Measurements from ENCODE around the gene SMOC1. TPM values are rescaled to one million over a fixed set of nuclear protein-coding genes. Genes with fewer than 3 reads are reported as not detected.

Gene SMOC1
- total and polyA plus RNA-seq, 2 experiments from 2014 or later = 0.70 to 3.5 TPM

GRCh38 chr14:70013271-70013873 is 134.2 kb downstream of the SMOC1 start:
- DNase-seq = peak; percentile 34
- Histone ChIP-seq H3K4me2 (ENCODE audit: unreplicated experiment) (no peak overlapping the region), H3K9me2 (ENCODE audit: insufficient read depth) (no peaks in the 10 kb centered on the region), H3K79me2 (ENCODE audit: insufficient read depth) (no peaks in the 10 kb centered on the region), H3K9me3 (ENCODE audit: low read depth) (no peaks in the 10 kb centered on the region), H3F3A (ENCODE audit: insufficient read depth) (no peaks in the 10 kb centered on the region), H4K20me1 (ENCODE audit: insufficient read depth) (no peaks in the 10 kb centered on the region), H3K4me3 (no peak overlapping the region), H3K9ac (no peak overlapping the region), H3K27ac (no peak overlapping the region), H3K27me3 (replicated peaks; ENCODE audit: insufficient read depth) (no peaks in the 10 kb centered on the region), H3K36me3 (ENCODE audit: low read depth) (no peaks in the 10 kb centered on the region), H3K4me1 (ENCODE audit: insufficient read depth) (0 out of 2 replicates have a peak, but pooled peaks cover 1% of the 10 kb centered on the region), H2AFZ (no peak overlapping the region)
- in situ Hi-C loops (cut with MboI) = no loop called here
- 41 to 42% methylated on average over 2 of the region's 2 CpGs for WGBS, 2 experiments (ENCODE audit: low coverage in 1 of 2, low lambda C conversion rate in 2 of 2, missing lambda C conversion rate in 2 of 2)
- TF ChIP-seq EZH2phosphoT487 (IDR thresholded peaks at IDR 0.05; ENCODE audit: insufficient read depth, low read depth) = no peak
- TF ChIP-seq EZH2 (IDR thresholded peaks at IDR 0.05; ENCODE audit: insufficient read depth, poor library complexity, severe bottlenecking) = no peak

- Histone ChIP-seq H3K4me3 (no peak overlapping the region), H3K4me1 (ENCODE audit: insufficient read depth) (0 out of 2 replicates have a peak, but pooled peaks cover 5% of the 10 kb centered on the region), H3F3A (ENCODE audit: insufficient read depth) (no peaks in the 10 kb centered on the region), H3K4me2 (ENCODE audit: unreplicated experiment) (no peak overlapping the region), H2AFZ (no peak overlapping the region), H3K27ac (no peak overlapping the region), H4K20me1 (ENCODE audit: insufficient read depth) (no peaks in the 10 kb centered on the region), H3K79me2 (ENCODE audit: insufficient read depth) (no peaks in the 10 kb centered on the region), H3K27me3 (replicated peaks; ENCODE audit: insufficient read depth) (no peaks in the 10 kb centered on the region), H3K9me2 (ENCODE audit: insufficient read depth) (no peaks in the 10 kb centered on the region), H3K9ac (no peak overlapping the region), H3K36me3 (ENCODE audit: low read depth) (no peaks in the 10 kb centered on the region), H3K9me3 (ENCODE audit: low read depth) (no peaks in the 10 kb centered on the region)
- 41 to 43% methylated on average over 7 of the region's 7 CpGs for WGBS, 2 experiments (ENCODE audit: low coverage in 1 of 2, low lambda C conversion rate in 2 of 2, missing lambda C conversion rate in 2 of 2)
- in situ Hi-C loops (cut with MboI) = no loop called here
- no peak for TF ChIP-seq EZH2phosphoT487 (IDR thresholded peaks at IDR 0.05; ENCODE audit: insufficient read depth, low read depth)
- no peak for TF ChIP-seq EZH2 (IDR thresholded peaks at IDR 0.05; ENCODE audit: insufficient read depth, poor library complexity, severe bottlenecking)
- no peak for DNase-seq
These were observed 135.3 kb downstream of the SMOC1 start for GRCh38 chr14:70014406-70015095.

DNA sequence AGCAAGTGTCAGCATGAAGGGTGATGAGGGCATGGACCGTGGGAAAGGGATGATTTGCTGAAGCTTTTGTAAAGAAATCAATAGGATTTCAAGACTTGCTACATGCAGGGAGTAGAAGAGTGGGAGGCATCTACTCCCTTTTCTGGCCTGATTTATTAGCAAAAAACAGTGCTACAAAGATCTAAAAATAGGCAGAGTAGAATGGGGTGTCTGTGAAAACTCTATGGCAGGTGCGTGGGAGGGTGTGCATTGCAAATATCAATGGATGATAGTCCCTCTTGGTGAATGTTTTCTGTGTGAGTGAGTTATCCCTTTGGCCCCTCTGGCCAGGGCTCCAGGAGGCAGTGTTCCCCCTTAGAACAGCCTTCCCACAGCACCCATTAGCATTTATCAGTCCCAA is 139.0 kb downstream of the SMOC1 start:
- H3K9me2 ChIP-seq (ENCODE audit: insufficient read depth) = no peaks in the 10 kb centered on the region
- H3K4me2 ChIP-seq (ENCODE audit: unreplicated experiment) = no peak overlapping the region
- H3K4me3 ChIP-seq = no peak overlapping the region
- no peaks in the 10 kb centered on the region for H3K79me2 ChIP-seq (ENCODE audit: insufficient read depth)
- no peak overlapping the region for H3K27ac ChIP-seq
- no peaks in the 10 kb centered on the region for H3K9me3 ChIP-seq (ENCODE audit: low read depth)
- 40 to 42% methylated on average over 2 of the region's 2 CpGs for WGBS, 2 experiments (ENCODE audit: low coverage in 1 of 2, low lambda C conversion rate in 2 of 2, missing lambda C conversion rate in 2 of 2)
- H2AFZ ChIP-seq = no peak overlapping the region
- in situ Hi-C loops (cut with MboI) = no loop called here
- TF ChIP-seq EZH2 (IDR thresholded peaks at IDR 0.05; ENCODE audit: insufficient read depth, poor library complexity, severe bottlenecking) (no peak), EZH2phosphoT487 (IDR thresholded peaks at IDR 0.05; ENCODE audit: insufficient read depth, low read depth) (no peak)
- DNase-seq = peak; percentile 27
- H3K4me1 ChIP-seq (ENCODE audit: insufficient read depth) = 0 out of 2 replicates have a peak, but pooled peaks cover 5% of the 10 kb centered on the region
- H3K27me3 ChIP-seq (replicated peaks; ENCODE audit: insufficient read depth) = no peaks in the 10 kb centered on the region
- H3K36me3 ChIP-seq (ENCODE audit: low read depth) = no peaks in the 10 kb centered on the region
- H4K20me1 ChIP-seq (ENCODE audit: insufficient read depth) = no peaks in the 10 kb centered on the region
- no peak overlapping the region for H3K9ac ChIP-seq
- H3F3A ChIP-seq (ENCODE audit: insufficient read depth) = no peaks in the 10 kb centered on the region

GRCh38 chr14:70018713-70019211 is 139.5 kb downstream of the SMOC1 start:
- 0 out of 2 replicates have a peak, but pooled peaks cover 5% of the 10 kb centered on the region for H3K4me1 ChIP-seq (ENCODE audit: insufficient read depth)
- in situ Hi-C loops (cut with MboI) = no loop called here
- 4 to 5% methylated on average over 6 to 9 of the region's 9 CpGs for WGBS, 2 experiments (ENCODE audit: low coverage in 1 of 2, low lambda C conversion rate in 2 of 2, missing lambda C conversion rate in 2 of 2)
- H3K4me2 ChIP-seq (ENCODE audit: unreplicated experiment) = peak overlapping the region; percentile 7
- H3K27ac ChIP-seq = no peak overlapping the region; the same call in 1 of the 2 replicates
- no peaks in the 10 kb centered on the region for H3K79me2 ChIP-seq (ENCODE audit: insufficient read depth)
- no peaks in the 10 kb centered on the region for H3K36me3 ChIP-seq (ENCODE audit: low read depth)
- H3K27me3 ChIP-seq (replicated peaks; ENCODE audit: insufficient read depth) = no peaks in the 10 kb centered on the region
- no peaks in the 10 kb centered on the region for H3K9me3 ChIP-seq (ENCODE audit: low read depth)
- no peaks in the 10 kb centered on the region for H3K9me2 ChIP-seq (ENCODE audit: insufficient read depth)
- H2AFZ ChIP-seq = peak overlapping the region; percentile 53; the same call in 1 of the 2 replicates
- peak; percentile 52 for DNase-seq
- no peak overlapping the region for H3K9ac ChIP-seq
- no peaks in the 10 kb centered on the region for H3F3A ChIP-seq (ENCODE audit: insufficient read depth)
- TF ChIP-seq EZH2 (IDR thresholded peaks at IDR 0.05; ENCODE audit: insufficient read depth, poor library complexity, severe bottlenecking) (no peak), EZH2phosphoT487 (IDR thresholded peaks at IDR 0.05; ENCODE audit: insufficient read depth, low read depth) (no peak)
- no peaks in the 10 kb centered on the region for H4K20me1 ChIP-seq (ENCODE audit: insufficient read depth)
- no peak overlapping the region for H3K4me3 ChIP-seq

Data from GM23248 (cell line).